ENCODE results near the gene WSCD2.

Gene WSCD2

DNA sequence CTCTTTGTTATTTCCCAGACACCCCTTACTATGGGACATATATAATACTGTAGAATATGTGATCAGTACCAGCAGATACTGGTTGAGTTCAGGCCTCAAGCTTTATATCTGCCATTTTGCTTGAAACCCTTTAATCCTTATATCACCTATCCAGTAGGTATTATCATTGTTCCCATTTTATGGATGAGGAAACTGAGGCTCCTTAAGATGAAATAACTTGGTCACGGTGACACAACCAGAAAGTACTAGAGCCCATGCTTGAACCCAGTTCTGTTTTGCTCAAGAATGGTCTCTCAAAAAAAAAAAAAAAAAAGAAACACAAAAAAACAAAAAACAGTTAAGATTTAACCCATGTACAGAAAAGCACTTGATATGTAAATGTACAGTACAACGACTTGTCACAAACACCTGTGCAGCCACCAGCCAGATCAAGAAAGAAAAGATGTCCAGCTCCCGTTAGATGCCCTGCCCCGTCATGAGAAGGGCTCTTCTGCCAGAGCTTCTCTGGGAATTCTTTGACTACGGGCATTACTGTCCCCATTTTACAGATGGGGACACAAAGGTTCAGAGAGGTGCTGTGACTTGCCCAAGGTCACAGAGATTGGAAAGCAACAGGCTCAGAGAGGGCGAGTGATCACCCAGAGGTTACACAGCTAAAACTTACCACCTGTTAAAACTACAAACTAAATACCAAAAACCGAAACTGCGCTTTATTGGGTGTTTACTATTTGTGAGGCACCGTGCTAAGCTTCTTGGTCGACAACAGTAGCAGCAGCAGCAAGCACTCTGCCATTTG lies 669 bp upstream of the WSCD2 start:
- DNase-seq, result no peak

DNA sequence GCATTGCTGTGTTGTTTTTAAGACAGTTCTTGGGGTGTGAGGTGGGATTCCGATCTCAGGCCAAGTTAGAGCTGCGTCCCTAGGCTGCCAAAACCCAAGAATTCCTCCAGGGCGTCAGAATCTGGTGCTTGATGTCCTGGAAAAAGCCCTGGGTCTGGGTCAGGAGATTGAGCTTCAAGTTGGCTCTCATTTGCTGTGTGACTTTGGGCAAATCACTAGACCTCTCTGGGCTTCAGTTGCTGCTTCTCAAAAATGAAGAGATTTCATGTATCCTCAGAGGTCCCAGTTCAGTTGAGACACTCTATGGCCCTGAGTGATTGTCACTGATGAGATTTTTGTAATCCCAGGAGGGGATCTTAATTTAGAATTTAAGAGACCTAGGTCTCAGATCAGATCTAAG lies 1.9 kb downstream of the WSCD2 start:
- no peak for DNase-seq

DNA sequence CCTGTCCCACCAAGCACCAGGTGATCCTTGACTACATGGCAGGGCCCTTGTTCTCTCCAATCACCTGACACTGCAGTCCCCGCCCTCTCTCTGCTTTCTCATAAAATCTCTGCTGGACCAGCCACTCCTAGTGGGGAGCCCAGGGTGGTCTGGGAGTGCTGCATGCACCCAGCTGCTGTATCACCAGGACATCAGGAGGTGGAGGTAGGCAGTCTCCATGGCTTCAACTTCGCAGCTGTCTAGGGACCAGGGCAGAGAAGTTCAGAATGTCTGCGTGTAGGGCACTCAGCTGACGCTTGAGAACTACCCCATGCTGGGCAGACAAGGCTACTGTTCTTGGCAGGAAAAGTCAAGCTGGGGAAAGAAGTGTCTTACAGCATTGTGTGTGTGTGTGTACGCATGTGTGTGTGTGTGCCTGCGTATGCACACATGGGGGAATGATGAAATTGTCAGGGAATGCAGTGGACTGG lies 2.6 kb downstream of the WSCD2 start:
- no peak for DNase-seq

- no peak for DNase-seq
These were observed 4.4 kb downstream of the WSCD2 start for GRCh38 chr12:108133482-108133881.

DNA sequence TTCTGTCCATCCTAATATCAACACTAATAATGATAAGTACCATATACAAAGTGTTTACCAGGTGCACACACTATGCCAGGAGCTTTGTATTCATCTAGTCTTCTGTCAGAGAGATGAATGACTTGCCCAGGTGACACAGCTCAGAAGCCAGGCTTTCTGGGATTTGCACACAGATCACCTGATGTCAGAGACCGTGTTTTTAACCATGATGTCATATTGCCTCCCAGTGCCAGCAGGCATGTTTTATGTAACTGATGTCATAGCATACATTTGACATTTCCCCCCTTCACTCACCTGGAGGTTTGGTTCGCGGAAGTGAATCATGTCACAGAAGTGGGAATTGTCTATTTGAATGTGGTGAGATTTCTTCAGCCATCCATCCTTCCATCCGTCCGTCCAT lies 5.7 kb downstream of the WSCD2 start:
- no peak for DNase-seq

DNA sequence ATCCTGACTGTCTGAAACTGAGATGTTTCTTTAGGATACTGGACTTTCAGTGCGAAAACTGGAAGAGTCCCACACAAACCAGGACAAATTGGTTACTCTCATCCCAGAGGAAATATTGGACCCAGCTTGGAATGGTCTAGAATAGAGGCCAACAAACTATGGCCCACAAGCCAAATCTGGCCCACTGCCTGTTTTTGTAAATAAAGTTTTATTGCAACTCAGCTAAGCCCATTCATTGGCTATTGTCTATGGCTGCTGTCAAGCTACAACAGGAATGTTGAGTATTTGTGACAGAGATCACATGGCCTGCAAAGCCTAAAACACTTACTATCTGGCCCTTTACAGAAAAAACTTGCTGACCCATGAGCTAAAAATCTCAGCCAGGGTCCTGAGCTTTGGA lies 6.5 kb downstream of the WSCD2 start:
- no peak for DNase-seq

DNA sequence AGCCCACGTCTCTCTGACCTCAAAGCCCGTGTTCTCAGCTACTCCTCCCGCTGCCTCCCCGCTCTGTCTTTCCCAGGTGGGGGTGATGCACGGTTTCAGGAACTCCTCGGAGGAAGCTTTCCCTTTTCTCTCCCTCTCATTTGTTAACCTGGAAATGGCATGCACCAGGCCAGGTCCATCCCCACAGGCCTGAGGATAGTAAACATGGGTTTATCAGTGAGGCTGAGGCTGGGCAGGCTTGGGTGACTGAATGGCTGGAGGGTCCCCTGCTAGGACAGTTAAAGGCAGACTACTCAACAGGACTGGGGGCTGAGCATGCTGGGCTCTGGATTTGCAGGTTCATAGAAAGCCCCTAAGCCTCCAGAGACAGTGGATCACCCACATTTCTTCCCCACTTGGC lies 7.6 kb downstream of the WSCD2 start:
- DNase-seq, result no peak

DNA sequence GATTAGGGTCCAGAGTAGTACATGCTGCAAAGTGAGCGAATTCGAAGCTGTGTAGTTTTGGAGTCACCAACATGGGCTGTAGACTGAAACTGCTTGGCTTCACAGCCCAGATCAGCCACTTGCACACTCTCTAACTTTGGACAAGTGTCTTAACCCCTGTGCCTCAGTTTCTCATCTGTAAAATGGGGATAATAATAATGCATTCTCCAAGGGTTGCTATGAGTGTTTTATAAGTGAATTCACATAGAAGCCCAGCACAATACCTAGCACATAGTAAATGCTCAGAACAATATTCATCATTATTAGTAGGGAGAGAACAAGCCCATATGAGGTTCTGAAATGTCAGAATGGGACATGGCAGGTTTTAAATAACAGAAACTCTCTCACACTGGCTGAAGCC lies 10.4 kb downstream of the WSCD2 start:
- no peak for DNase-seq

DNA sequence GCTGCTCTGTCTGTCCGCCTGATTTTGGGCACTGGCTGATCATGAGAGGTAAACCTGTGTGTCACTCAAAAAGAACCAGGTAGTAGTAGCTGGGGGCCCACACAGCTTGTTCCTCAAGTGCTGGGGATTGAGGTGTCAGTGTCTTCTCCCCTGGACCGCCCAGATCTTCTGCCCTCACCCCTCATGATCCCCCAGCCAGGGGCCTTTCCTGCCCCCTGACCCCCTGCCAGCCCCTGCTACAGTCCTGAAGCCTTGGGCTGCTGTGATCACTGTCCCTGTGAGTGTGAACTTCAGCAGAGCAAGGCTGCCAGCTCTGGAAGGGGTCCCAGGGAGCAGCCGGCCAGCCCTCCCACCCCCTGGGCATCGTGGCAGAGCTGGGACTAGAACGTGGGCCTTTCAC lies 11.4 kb downstream of the WSCD2 start:
- no peak for DNase-seq

GRCh38 chr12:108141600-108142130 lies 12.6 kb downstream of the WSCD2 start:
- DNase-seq, result no peak

- no peak for DNase-seq
These were observed 14.1 kb downstream of the WSCD2 start for GRCh38 chr12:108143144-108143543.

GRCh38 chr12:108144080-108144479 lies 15.0 kb downstream of the WSCD2 start:
- DNase-seq, result no peak

GRCh38 chr12:108145011-108145410 lies 15.9 kb downstream of the WSCD2 start:
- no peak for DNase-seq

- DNase-seq, result no peak
These were observed 17.2 kb downstream of the WSCD2 start for GRCh38 chr12:108146035-108146893.

DNA sequence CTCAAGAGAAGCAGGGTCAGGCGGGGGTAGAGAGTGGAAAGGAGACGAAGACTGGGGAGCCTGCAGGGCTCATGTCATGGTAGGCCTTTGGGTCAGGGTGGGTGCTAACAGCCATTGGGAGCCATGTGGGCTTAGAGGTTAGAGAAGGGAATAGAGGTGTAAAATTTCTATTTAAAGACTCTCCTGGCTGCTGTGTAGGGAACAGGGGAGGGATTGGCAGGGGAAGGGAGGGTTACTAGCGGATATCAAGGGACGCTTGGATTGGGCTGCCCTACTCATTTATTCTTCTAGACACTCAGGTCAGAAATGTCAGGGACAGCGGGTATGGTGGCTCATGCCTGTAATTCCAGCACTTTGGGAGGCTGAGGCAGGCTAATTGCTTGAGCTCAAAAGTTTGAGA lies 18.2 kb downstream of the WSCD2 start:
- no peak for DNase-seq

- no peak for DNase-seq
These were observed 19.5 kb downstream of the WSCD2 start for GRCh38 chr12:108148521-108149074.

GRCh38 chr12:108150436-108150835 lies 21.3 kb downstream of the WSCD2 start:
- no peak for DNase-seq

DNA sequence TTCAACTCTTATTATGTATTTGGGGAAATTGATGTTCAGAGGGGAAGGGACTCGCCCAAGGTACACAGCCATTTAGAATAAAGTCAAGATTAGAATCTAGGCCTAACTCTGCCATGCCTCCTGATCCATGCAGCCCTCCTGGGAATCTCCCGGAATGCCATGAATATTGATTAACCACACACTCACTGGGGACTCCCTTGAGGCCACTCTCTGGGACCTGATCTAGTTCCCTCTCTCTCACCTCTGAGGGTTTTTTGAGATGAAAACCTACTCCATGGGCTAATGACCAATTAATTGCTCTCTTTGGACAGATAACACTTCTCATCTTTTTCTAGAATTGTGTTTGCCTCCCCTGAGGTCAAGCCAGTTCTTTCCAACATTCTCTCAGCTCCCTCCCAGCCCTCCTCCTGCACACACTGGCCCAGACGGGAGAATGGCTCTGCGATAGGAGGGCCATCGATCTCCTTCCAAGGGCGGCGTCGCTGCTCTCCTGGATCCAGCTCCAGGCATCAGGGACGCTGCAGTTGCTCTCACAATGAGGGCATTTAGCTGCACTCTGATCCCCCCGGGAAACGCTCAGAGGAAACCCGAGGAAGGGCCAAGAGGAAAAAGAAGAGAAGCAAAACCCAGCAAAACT lies 22.6 kb downstream of the WSCD2 start:
- DNase-seq, result no peak

GRCh38 chr12:108152170-108152538 lies 23.1 kb downstream of the WSCD2 start:
- DNase-seq, result no peak

- DNase-seq, result no peak
These were observed 27.6 kb downstream of the WSCD2 start for GRCh38 chr12:108156717-108157116.

DNA sequence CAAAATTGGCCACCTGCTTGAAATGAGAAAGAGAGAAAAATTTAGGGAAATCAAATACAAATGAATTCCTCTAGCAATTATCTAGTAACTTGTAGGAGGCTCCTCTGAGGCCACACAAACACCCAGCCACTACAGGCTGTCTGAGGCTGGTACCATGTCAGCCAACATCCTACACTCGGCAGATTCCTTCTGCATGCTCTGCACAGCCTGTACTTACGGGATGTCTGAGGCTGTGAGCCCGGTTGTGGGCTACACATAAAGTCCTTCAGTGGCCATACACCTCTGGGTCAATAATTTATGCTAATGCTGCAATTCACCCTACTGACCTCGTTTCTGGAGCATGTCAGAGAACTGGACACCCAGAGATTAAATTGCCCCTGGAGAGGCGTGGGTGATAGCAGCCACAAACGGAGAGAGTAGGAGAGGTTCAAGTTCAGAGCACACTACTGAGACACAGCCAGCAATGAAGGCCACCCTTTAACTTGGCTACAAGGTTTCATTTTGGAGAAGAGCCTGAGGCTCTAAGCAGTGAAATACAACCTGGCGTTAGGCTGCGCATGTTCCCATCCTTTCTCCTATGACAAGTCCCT lies 28.9 kb downstream of the WSCD2 start:
- DNase-seq, result no peak

- DNase-seq, result no peak
These were observed 33.1 kb downstream of the WSCD2 start for GRCh38 chr12:108162207-108162606.

- DNase-seq, result no peak
These were observed 37.4 kb downstream of the WSCD2 start for GRCh38 chr12:108166505-108166904.
